ENCODE data around the gene RAB30.

The RAB30 gene, protein sequence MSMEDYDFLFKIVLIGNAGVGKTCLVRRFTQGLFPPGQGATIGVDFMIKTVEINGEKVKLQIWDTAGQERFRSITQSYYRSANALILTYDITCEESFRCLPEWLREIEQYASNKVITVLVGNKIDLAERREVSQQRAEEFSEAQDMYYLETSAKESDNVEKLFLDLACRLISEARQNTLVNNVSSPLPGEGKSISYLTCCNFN

DNA sequence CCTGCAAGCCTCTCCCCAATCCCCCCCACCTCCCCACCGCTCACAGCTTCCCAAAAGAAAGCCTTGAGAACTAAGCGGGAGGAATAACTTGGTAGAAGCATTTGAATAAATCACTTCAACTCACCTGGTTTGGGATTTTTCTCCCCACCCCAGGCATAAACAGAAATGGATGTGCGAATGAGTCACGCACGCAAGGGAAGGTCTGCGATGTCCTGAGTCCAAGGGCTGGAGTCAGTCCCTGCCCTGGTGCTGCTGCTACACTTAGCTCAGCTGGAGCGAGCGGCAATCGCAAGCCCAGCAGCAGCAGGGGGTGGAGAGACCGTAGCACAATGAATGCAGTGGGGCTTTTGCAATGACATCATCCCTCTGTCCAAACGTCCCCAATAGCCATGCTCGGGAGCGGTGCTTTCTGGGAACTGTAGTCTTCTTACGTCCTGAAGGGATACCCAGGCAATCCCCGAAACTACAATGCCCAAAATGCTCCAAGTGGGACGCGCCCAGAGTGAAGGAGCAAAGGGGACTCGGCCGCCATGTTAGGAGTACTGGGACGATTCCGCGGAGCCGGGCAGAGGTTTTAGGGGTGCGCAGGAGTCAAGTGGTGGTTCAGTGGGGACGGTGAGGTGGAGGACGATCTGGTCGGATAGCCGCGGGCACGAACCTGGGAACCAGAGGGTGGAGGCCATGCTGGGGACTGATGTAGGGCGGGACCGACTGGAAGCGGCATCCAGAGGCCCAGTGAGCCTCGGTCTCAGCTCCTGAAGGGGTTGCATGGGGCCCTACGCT is at the start of gene RAB30:
Gene RAB30, minus strand, starts transcription at position 331 of the 783 bp plus-strand sequence. CDS start 74,581 bp downstream, outside the sequence.
- peak; percentile 97 for DNase-seq

DNA sequence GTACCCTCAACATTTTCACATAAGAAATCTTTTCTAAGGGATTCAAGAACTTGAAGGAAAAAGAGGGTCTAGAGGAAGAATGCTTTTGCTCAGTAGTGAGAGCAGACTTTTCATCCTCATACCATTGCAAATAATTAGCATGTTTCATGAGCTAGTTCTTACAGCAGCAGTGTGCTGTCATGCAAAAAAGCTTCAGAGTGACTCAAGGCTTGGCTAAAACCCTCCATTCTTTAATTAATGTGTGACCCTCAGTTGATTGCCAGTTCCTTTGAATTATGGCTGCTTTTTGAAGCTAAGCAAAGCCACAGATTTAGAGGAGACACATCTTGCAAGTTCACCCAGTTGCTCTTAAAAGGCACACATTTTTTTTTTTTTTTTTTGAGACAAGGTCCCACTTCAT is 48.6 kb upstream of the RAB30 start:
- DNase-seq, result no peak

GRCh38 chr11:83119216-83119615 is 47.5 kb upstream of the RAB30 start:
- no peak for DNase-seq

DNA sequence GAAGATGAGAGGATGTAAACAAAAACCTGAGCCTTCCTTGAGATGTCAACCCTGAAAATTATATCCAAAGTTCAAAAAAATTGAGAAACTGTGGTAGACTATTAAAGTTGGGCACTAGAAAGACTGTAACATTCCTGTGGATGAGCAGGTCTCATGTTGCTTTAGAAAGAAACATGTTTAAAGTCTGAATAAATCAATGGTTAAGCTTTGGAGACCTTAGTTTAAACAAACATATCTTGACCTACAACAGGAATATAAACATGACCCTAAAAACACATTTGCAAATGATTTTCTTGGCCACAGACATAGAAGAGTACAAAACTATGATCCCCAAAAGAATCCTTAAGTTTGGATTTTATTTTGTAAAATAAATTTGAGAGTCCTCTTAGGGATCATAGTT is 47.1 kb upstream of the RAB30 start:
- DNase-seq, result no peak

DNA sequence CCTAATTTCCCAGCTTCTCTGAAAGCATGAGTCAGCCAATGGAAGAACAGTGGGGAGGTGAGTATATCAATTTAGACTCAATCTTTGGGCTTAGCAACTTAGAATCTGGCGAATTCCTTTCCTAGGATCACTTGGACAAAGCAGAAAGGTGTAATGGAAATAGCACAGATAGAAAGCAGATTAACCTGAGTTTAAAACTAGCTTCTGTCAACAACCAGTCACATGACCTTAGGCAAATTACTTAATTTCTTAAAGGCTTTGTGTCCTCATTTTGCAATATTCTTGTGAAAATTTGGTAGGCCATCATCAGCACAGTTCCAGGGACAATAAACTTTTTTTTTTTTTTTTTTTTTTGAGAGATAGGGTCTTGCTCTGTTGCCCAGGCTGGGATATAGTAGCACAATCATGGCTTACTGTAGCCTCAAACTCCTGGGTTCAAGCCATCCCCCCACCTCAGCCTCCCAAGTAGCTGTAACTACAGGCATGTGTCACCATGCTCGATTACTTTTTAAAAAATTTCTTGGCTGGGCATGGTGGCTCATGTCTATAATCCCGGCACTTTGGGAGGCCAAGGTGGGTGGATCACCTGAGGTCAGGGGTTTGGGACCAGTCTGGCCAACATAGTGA is 44.4 kb upstream of the RAB30 start:
- no peak for DNase-seq

- no peak for DNase-seq
Observed at GRCh38 chr11:83115551-83115950, 43.9 kb upstream of the RAB30 start.

GRCh38 chr11:83115026-83115425 is 43.3 kb upstream of the RAB30 start:
- no peak for DNase-seq

DNA sequence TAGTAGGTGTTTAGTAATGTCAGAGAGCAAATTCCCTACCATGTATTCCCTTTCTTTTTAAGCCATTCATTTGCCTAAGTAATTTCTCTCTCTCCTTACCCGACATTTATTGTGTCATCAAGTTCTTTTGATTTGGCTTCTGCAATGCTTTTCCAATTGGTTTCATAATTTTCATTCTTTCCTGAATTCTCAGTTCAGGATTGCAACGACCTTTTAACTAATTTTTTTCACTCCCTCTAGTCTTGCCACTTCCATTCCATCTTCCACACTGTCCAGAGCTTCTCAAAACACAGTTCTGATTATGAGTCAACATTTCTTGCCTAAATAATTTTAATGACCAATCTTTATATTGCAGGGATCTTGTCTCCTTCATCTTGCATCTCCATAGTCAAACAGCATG is 41.2 kb upstream of the RAB30 start:
- no peak for DNase-seq

DNA sequence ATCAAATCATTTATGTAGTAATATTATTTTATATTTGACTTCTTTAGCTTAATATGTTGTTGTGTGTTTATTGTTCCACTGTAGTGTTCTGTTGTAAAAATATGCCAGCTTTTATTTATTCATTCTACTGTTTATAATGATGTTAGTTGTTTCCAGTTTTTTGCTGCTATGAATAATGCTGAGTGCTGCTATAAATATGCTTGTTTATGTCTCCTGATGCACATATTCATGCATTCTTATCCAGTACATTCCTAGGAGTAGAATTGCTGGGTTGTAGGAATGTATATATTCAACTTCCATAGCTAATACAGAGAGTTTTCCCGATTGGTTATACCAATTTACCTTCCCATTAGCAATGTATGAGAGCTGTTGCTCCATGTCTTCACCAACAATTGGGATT is 33.5 kb upstream of the RAB30 start:
- DNase-seq, result no peak

DNA sequence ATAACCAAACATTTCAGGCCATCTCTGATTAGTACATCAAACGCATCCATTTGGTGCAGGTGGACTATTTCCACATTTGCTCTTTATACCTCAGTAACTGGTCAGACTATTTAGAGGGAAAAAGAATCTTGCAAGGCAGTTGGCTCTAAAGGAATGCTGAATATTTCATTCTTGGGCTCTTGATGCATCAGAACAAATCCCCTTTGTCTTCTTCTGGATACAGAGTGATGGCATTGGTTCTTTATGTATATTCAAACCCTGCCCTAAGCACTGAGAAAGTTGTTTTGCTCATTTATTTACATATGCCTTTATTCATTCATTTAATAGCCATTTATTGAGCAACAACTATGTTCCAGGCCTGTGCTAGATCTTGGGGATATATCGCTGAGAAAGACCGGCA is 31.1 kb upstream of the RAB30 start:
- no peak for DNase-seq

- DNase-seq, result no peak
Observed at GRCh38 chr11:83097429-83098075, 25.9 kb upstream of the RAB30 start.

DNA sequence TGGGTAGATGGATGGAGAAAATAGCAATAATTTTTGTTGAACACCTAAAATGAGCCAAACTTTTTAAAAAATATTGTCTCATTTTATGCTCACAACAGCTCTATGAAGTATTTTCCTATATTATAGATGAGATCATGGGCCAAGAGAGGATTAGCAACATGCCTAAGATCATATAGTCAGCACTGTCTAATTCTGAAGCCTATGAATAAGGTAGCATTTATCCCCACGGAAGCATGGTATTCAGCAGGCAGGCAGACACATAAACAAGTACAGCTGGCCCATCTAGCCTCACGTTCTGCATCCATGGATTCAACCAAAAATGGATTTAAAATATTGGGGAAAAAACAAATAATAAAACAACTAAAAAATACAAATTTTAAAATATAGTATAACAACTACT is 21.9 kb upstream of the RAB30 start:
- DNase-seq, result no peak

- DNase-seq, result no peak
Observed at GRCh38 chr11:83092488-83093384, 21.0 kb upstream of the RAB30 start.

- no peak for DNase-seq
Observed at GRCh38 chr11:83088965-83089364, 17.3 kb upstream of the RAB30 start.

DNA sequence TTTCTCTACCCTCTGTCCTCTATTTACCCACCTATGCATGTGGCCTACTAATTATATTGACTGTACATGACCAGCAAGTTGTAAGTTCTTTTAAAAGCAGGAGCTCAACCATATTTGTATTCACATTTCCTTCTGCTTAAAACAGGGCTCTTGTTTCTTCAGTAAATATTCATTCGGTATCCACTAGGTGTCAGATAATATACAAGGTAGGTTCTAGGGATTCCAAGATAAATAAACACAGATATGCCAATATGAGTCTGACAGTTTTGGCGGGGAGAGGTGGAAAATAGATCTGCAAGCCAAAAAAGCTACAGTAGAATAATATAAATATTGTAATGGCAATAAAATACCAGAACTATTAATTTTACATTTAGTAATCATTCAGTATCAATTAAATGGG is 15.3 kb upstream of the RAB30 start:
- no peak for DNase-seq

- no peak for DNase-seq
Observed at GRCh38 chr11:83079820-83080219, 8.1 kb upstream of the RAB30 start.

- DNase-seq, result no peak
Observed at GRCh38 chr11:83078269-83078668, 6.6 kb upstream of the RAB30 start.

- no peak for DNase-seq
Observed at GRCh38 chr11:83073884-83074283, 2.2 kb upstream of the RAB30 start.

- DNase-seq, result no peak
Observed at GRCh38 chr11:83073258-83073657, 1.6 kb upstream of the RAB30 start.

GRCh38 chr11:83072350-83073242 is 899 bp upstream of the RAB30 start:
- DNase-seq, result no peak

DNA sequence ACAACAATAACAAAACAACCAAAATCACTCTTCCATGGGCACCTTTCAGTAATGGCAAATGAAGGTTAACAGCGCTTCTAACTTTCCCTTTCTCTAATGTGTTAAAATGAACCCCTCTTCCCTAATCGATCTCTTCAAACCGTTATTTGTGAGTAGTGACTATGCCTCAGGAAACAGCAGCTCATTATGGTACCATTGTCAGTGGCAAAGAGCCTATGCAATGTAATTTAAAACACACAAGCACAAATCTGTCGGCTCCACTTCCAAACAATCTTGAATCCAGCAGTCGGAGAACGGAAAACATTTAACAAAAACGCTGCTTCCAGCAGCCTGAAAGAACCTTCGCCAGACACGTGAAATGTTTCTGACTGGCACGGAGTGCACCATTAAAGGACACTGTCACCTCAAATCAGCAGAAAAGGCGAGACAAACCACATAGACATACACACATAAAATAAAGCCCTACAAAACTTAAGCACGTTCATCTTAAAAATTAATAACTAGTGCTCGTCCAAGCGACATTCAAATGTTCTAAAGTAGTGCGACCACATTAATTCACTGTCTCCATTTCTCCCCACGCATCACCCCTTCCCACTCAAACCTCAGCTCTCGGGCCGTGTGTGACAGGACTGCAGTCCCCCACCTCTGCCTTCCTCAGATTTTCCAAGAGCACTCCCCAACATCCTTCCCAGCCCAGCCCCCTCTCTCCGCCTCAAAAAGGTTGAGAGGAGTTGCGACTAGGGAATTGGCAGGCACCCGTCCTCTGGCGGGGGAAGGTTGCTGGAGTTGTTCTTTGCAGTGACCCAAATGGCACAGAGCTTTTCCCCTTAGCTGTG is 748 bp downstream of the RAB30 start:
- DNase-seq, result peak; percentile 38

All from CD4-positive, alpha-beta T cell treated with Interleukin-12 subunit alpha and Interleukin-12 subunit beta, for 1 hour (primary cell).